ENCODE results near the gene SASH1.

- TF ChIP-seq SRF (IDR thresholded peaks at IDR 0.05; ENCODE audit: low read depth) (no peak), POLR2AphosphoS5 (IDR thresholded peaks at IDR 0.05; ENCODE audit: low read depth, low read length) (no peak), ZNF274 (IDR thresholded peaks at IDR 0.05; ENCODE audit: low read depth, low read length) (no peak), SP1 (IDR thresholded peaks at IDR 0.05; ENCODE audit: low read depth) (no peak)
Observed at GRCh38 chr6:148494226-148494625, 151.6 kb downstream of the SASH1 start.
